Karpas-422 (cell line): ENCODE data around the gene KRT79. TPM values are rescaled to one million over a fixed set of nuclear protein-coding genes. Genes with fewer than 3 reads are reported as not detected.

ENCODE experiments used
- DNase-seq: peaks from one replicate; pipeline ENCODE4 v3.0.0-alpha.2; 2015
- H2AFZ ChIP-seq: fragments of 200-600 bp; sonication (generic); 2 replicates; pipeline ENCODE4 v1.6.1; 2014; ENCODE audit warnings: antibody characterized with exemption, low read length, mixed read lengths
- H3K27ac ChIP-seq: fragments of 200-600 bp; sonication (generic); 2 replicates; pipeline ENCODE4 v1.5.1; 2014; ENCODE audit warnings: mild to moderate bottlenecking, low read length, moderate library complexity
- H3K27me3 ChIP-seq: fragments of 200-600 bp; sonication (generic); 2 replicates; pipeline ENCODE4 v1.6.1; 2014; ENCODE audit warnings: low read length, mixed read lengths
- H3K36me3 ChIP-seq: fragments of 200-600 bp; sonication (generic); 2 replicates; pipeline ENCODE4 v1.6.1; 2014; ENCODE audit warnings: low read length, mixed read lengths; ENCODE audit not compliant: insufficient read depth
- H3K4me1 ChIP-seq: fragments of 200-600 bp; sonication (generic); 2 replicates; pipeline ENCODE4 v1.6.1; 2014; ENCODE audit warnings: mild to moderate bottlenecking, low read length, mixed read lengths
- H3K4me2 ChIP-seq: fragments of 200-600 bp; sonication (generic); 2 replicates; pipeline ENCODE4 v1.6.1; 2014; ENCODE audit warnings: low read length, low read depth, mild to moderate bottlenecking; ENCODE audit not compliant: poor library complexity, severe bottlenecking
- H3K4me3 ChIP-seq: fragments of 200-600 bp; sonication (generic); 2 replicates; pipeline ENCODE4 v1.5.1; 2014; ENCODE audit warnings: mild to moderate bottlenecking, antibody characterized with exemption, low read length, mixed read lengths
- H3K79me2 ChIP-seq: fragments of 200-600 bp; sonication (generic); 2 replicates; pipeline ENCODE4 v1.6.1; 2014; ENCODE audit warnings: mild to moderate bottlenecking, low read length, mixed read lengths
- H3K9ac ChIP-seq: fragments of 200-600 bp; sonication (generic); 2 replicates; pipeline ENCODE4 v1.6.0; 2014; ENCODE audit warnings: low read length
- H3K9me2 ChIP-seq: fragments of 200-600 bp; sonication (generic), shearing (Covaris generic); replicated peaks from 2 replicates; pipeline ENCODE4 v1.6.0; 2014; ENCODE audit warnings: mild to moderate bottlenecking, low read length, moderate library complexity; ENCODE audit not compliant: insufficient read depth
- H3K9me3 ChIP-seq: fragments of 300-700, 200-600 bp; sonication (generic); 2 replicates; pipeline ENCODE4 v1.6.1; 2014; ENCODE audit warnings: low read length, mixed read lengths
- H4K20me1 ChIP-seq: fragments of 200-600 bp; sonication (generic); 2 replicates; pipeline ENCODE4 v1.6.1; 2014; ENCODE audit warnings: mild to moderate bottlenecking, antibody characterized with exemption, low read length, low read depth; ENCODE audit not compliant: insufficient read depth
- total RNA-seq: library from RNA; depleted of rRNA; stranded (reverse); fragments of >200 nt; shearing (Covaris generic); gene quantifications from 2 replicates; pipeline ENCODE4 v1.2.3, GENCODE V29; 2014; ENCODE audit warnings: low replicate concordance

Gene KRT79
- total RNA-seq, 1 experiment from 2014 or later, result not detected

DNA sequence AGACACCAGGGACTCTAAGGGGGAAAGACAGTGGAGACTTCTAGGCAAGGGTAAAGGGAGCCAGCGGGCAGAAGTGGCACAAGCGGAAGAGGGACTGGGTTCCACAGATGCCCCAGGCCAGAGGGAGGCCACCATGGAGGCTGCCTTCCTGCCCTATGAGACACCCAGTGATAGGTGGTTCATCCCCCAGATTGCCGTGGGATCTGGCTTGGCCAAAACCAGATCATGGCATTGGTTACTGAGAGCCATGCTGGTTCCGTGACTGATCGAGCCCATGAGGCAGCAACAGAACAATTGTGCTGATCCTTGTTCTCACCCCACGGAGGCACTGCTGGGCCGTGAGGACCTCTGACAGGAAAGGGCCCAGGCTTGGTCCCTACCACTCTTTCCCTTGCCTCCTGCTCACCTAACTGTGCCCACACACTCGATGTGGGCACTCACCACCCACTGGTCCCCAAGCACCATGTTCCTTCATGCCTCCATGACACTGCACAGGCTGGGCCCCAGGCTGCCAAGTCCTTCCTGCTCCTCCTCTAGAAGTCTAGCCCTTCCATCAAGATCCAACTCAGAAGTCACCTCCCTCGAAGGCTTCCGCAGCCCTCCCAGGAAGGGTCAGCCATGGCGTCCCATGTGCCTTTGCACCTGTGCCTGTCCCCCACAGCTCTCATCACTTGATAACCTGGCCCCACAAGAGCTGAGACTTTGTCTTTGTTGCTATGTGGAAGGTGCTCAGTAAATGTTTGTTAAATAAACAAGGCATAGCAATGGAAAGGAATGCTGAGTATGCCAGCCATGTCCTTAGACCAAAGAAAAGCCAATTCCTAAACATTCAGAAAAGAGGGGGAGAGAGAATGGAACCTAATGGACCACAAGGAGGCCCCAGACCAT is 7.3 kb downstream of the KRT79 start:
- no peaks in the 10 kb centered on the region for H4K20me1 ChIP-seq
- no peak overlapping the region for H3K9ac ChIP-seq
- no peaks in the 10 kb centered on the region for H3K9me3 ChIP-seq
- H3K27me3 ChIP-seq, result no peaks in the 10 kb centered on the region
- H2AFZ ChIP-seq, result no peak overlapping the region
- H3K36me3 ChIP-seq, result no peaks in the 10 kb centered on the region
- H3K4me2 ChIP-seq, result no peak overlapping the region
- no peaks in the 10 kb centered on the region for H3K9me2 ChIP-seq
- no peak for DNase-seq
- no peak overlapping the region for H3K4me3 ChIP-seq
- H3K79me2 ChIP-seq, result no peaks in the 10 kb centered on the region
- H3K27ac ChIP-seq, result no peak overlapping the region
- H3K4me1 ChIP-seq, result no peaks in the 10 kb centered on the region

DNA sequence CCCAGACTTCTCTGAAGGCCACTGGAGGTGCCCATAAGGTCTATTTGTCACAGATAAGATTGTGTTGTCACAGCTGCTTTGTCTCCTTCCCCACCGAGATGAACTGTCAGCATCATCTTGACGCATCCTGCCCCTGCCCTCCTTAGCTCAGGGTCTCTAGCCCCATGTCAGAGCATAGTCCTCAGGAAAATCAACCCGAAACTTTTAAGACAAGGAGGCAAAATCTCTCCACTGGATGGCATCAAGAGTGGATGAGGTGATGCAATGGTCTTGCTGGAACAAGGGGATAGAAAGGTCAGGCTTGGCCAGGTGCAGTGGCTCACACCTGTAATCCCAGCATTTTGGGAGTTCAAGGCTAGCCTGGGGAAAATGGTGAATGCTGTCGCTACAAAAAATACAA is 8.2 kb downstream of the KRT79 start:
- Histone ChIP-seq H4K20me1 (no peaks in the 10 kb centered on the region), H3K79me2 (no peaks in the 10 kb centered on the region), H3K36me3 (no peaks in the 10 kb centered on the region), H3K4me1 (no peaks in the 10 kb centered on the region), H3K27ac (no peak overlapping the region), H3K4me3 (no peak overlapping the region), H3K9me2 (no peaks in the 10 kb centered on the region), H3K9ac (no peak overlapping the region), H3K4me2 (no peak overlapping the region), H3K27me3 (no peaks in the 10 kb centered on the region), H2AFZ (no peak overlapping the region), H3K9me3 (no peaks in the 10 kb centered on the region)
- DNase-seq, result no peak

DNA sequence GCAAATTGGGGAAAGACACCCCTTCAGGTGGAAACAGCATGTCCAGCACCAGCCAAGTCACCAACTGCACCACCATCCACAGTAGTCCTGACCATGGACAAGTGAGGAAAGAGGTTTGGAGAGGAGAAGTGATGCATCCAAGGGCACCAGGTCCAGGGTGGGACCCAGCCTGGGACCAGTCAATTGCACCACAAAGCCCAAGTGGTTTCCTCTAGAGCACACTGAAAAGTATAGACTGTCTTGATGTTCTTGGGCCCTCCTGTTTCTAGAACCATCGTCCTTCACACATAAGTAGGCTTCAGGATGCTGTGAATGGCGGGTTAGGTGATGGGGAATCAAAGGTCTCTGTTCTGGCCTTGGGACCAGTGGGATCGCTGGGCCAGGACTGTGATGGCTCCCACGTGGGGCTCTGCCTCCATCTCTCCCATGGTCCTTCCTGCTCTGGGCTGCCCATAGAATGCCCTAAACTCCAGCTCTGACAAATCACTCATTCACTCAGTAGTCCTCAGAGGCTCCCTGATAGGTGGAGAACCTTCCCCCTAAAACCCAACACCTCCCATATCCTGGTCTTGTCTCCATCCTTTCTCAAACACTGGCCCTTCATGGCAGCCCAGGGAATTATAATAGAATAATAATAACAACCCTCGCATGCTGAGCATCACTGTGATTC is 9.2 kb downstream of the KRT79 start:
- H3K4me3 ChIP-seq, result no peak overlapping the region
- no peaks in the 10 kb centered on the region for H3K4me1 ChIP-seq
- no peak overlapping the region for H3K9ac ChIP-seq
- H4K20me1 ChIP-seq, result no peaks in the 10 kb centered on the region
- no peaks in the 10 kb centered on the region for H3K79me2 ChIP-seq
- H3K9me2 ChIP-seq, result no peaks in the 10 kb centered on the region
- H3K4me2 ChIP-seq, result no peak overlapping the region
- H3K9me3 ChIP-seq, result no peaks in the 10 kb centered on the region
- no peak for DNase-seq
- no peak overlapping the region for H3K27ac ChIP-seq
- no peak overlapping the region for H2AFZ ChIP-seq
- no peaks in the 10 kb centered on the region for H3K36me3 ChIP-seq
- H3K27me3 ChIP-seq, result no peaks in the 10 kb centered on the region

DNA sequence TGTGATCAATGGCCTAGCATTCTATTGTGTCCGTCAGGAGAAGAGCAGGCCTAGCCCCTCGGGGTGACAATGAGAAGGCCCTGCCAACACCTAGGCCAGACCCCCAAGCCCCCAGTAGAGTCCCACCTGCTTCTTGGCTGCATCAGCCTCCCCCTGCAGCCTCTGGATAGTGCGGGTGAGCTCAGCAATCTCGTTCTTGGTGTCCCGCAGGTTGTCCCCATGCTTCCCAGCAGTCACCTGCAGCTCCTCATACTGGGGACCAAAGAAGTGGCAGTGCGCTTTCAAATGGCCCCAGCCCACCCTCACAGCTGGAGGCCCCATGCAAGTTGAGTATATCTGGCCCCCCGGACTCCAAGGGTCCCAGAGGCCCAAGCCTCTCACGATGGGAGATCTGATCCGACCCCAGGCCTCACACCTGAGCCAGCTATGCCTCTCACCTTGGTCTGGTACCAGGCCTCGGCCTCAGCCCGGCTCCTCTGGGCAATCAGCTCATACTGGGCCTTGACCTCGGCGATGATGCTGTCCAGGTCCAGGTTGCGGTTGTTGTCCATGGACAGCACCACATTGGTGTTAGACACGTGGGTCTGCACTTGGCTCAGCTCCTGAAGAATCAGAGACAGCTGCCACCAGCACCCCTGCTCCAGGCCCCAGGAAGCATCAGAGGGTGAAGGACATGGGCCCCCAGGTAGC is 10.2 kb downstream of the KRT79 start:
- Histone ChIP-seq H3K4me3 (no peak overlapping the region), H3K27ac (no peak overlapping the region), H2AFZ (no peak overlapping the region), H3K4me1 (no peaks in the 10 kb centered on the region), H3K9me3 (no peaks in the 10 kb centered on the region), H3K27me3 (no peaks in the 10 kb centered on the region), H3K79me2 (no peaks in the 10 kb centered on the region), H3K9me2 (no peaks in the 10 kb centered on the region), H3K9ac (no peak overlapping the region), H4K20me1 (no peaks in the 10 kb centered on the region), H3K4me2 (no peak overlapping the region), H3K36me3 (no peaks in the 10 kb centered on the region)
- DNase-seq, result no peak

DNA sequence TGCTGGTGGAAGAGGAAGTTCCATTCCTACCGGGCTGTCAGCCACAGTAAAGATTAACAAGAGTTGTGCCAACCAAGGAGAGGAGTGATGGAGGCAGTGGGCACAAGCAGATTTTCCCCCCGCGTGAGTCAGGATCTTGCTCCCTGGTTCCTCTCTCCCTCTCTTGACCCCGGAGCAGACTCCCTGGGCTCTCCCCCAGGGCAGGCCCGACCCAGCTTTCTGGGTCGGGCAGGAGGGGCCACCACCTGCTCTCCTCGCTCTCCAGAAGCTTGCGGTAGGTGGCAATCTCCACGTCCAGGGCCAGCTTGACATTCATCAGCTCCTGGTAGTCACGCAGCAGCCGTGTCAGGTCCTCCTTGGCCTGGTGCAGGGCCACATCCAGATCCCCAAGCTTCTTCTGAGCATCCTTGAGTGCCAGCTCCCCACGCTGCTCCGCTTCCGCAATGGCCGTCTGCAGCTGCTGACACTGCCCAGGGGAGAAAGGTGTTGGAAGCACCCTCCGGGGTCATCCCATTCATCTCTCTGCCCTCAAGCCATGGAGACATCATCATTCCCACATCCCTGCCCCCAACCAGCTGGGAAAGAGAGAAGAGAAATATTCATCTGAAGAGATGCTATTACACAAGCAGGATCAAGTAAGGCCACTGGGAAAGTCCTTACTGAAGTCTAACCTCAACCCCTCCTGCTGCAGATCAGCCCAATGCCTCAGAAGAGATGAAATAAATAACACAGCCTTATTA is 11.2 kb downstream of the KRT79 start:
- Histone ChIP-seq H3K9ac (no peak overlapping the region), H3K9me3 (no peaks in the 10 kb centered on the region), H3K9me2 (no peaks in the 10 kb centered on the region)

DNA sequence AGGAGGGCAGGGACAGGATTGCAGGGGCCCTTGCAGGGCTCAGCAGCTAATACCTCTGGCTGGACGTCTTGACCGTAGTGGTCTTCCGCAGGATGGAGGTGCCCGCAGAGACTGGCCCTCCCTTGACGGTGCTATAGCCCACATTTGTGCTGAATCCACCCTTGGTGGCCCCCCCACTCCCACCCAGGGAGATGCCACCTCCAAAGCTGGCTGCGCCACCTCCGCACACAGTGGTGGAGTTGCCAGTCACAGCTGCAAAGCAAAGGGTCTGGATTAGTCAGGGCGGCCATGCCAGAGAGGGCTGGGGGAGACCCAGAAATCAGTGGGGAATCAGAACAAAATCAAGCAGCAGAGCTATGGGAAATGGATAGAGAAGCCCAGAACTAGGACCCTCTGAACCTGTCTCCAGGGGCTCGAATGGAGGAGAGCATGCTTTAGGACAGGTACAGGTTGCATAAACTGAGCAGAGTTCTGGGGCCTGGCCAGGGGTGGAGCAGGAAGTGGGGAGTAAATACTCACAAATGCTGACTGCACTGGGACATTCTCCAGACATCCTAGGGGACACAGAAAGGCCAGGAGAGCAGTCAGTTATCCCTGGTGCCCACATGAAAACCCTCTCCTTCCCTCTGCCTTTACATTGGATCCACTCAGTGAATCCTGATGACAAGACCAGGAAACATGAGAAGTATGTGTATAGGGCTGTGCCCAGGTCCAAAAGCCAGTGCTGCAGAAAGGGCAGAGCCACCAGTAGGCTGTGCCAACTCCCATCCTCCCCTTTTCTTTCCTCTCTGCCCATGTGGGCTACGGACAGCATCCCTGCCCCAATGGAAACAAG is 12.1 kb downstream of the KRT79 start:
- Histone ChIP-seq H4K20me1 (no peaks in the 10 kb centered on the region), H3K79me2 (no peaks in the 10 kb centered on the region), H2AFZ (no peak overlapping the region), H3K9me3 (no peaks in the 10 kb centered on the region), H3K4me3 (no peak overlapping the region), H3K4me1 (no peaks in the 10 kb centered on the region), H3K36me3 (no peaks in the 10 kb centered on the region), H3K27me3 (no peaks in the 10 kb centered on the region), H3K27ac (no peak overlapping the region), H3K4me2 (no peak overlapping the region), H3K9me2 (no peaks in the 10 kb centered on the region), H3K9ac (no peak overlapping the region)
- no peak for DNase-seq

More for the DNA sequence above, 11.2 kb downstream of the KRT79 start:
- Histone ChIP-seq H3K36me3 (no peaks in the 10 kb centered on the region), H3K79me2 (no peaks in the 10 kb centered on the region), H4K20me1 (no peaks in the 10 kb centered on the region), H3K27me3 (no peaks in the 10 kb centered on the region), H3K4me2 (no peak overlapping the region), H3K4me3 (no peak overlapping the region), H3K4me1 (no peaks in the 10 kb centered on the region), H3K27ac (no peak overlapping the region), H2AFZ (no peak overlapping the region)
- DNase-seq, result no peak

DNA sequence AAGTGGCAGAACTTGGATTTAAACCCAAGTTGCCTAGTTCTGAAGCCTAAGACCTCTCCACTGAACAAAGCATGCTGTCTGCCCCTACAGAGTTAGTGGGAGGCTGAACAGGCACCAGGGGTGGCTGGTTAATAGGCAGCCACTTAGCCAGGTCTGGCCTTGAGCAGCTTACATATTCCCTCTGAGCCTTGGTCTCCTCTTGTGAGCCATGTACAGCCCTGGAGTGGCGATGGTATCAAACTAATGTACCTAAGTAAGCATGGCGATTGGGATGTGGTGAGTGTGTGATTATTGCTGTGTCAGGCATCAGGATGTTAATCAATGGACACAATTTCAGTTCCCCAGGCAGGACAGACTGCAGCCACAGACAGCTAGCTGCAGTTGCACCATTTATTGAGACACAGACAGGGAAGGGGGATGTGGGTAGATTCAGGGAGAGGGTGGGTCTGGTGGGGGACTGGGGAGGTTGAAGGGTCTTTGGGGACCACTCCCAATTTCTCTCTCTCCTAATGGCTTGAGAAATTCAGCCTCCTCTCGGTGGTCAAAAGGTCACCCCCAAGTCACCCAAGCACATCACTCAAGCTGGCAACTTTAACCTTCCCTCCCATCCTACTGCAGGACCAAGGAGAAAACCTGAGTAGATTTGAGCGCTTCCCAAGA is 12.9 kb downstream of the KRT79 start:
- Histone ChIP-seq H3K9me2 (no peaks in the 10 kb centered on the region), H3K9ac (no peak overlapping the region), H3K36me3 (no peaks in the 10 kb centered on the region), H3K79me2 (no peaks in the 10 kb centered on the region), H3K9me3 (no peaks in the 10 kb centered on the region), H3K4me2 (no peak overlapping the region), H3K27ac (no peak overlapping the region), H3K4me1 (no peaks in the 10 kb centered on the region), H2AFZ (no peak overlapping the region), H4K20me1 (no peaks in the 10 kb centered on the region), H3K27me3 (no peaks in the 10 kb centered on the region), H3K4me3 (no peak overlapping the region)
- no peak for DNase-seq
